H9 (cell line): ENCODE data around the gene PSMB1. TPM values are rescaled to one million over a fixed set of nuclear protein-coding genes. Genes with fewer than 3 reads are reported as not detected.

ENCODE experiments used
- DNase-seq: peaks from one replicate; pipeline ENCODE4 v3.0.0-alpha.2; 2017
- H2AFZ ChIP-seq: one replicate; pipeline ENCODE4 v1.6.1; 2013; ENCODE audit warnings: mild to moderate bottlenecking, low read length, control low read depth, moderate library complexity
- H2AK5ac ChIP-seq: 2 replicates; pipeline ENCODE4 v1.6.1; 2013; ENCODE audit warnings: low read length, control low read depth, mixed read lengths; ENCODE audit not compliant: insufficient read length
- H2BK120ac ChIP-seq: one replicate; pipeline ENCODE4 v1.6.1; 2013; ENCODE audit warnings: low read depth, mild to moderate bottlenecking, low read length, control low read depth, inconsistent platforms; ENCODE audit not compliant: poor library complexity, severe bottlenecking
- H2BK12ac ChIP-seq: 2 replicates; pipeline ENCODE4 v1.6.1; 2013; ENCODE audit warnings: low read length, control low read depth, mixed read lengths, low read depth; ENCODE audit not compliant: insufficient read length
- H2BK15ac ChIP-seq: 2 replicates; pipeline ENCODE4 v1.6.1; 2013; ENCODE audit warnings: low read depth, low read length, control low read depth
- H2BK20ac ChIP-seq: one replicate; pipeline ENCODE4 v1.6.1; 2013; ENCODE audit warnings: low read depth, mild to moderate bottlenecking, low read length, control low read depth, inconsistent platforms; ENCODE audit not compliant: poor library complexity, severe bottlenecking
- H2BK5ac ChIP-seq: 2 replicates; pipeline ENCODE4 v1.6.1; 2013; ENCODE audit warnings: low read length, control low read depth, mixed read lengths; ENCODE audit not compliant: insufficient read length
- H3K14ac ChIP-seq: 2 replicates; pipeline ENCODE4 v1.6.1; 2013; ENCODE audit warnings: low read length, control low read depth; ENCODE audit not compliant: insufficient read depth
- H3K18ac ChIP-seq: 2 replicates; pipeline ENCODE4 v1.6.1; 2013; ENCODE audit warnings: low read depth, mild to moderate bottlenecking, mixed read lengths, low read length, control low read depth; ENCODE audit not compliant: insufficient read length
- H3K23ac ChIP-seq: 2 replicates; pipeline ENCODE4 v1.6.1; 2013; ENCODE audit warnings: low read length, control low read depth, mixed read lengths, low read depth; ENCODE audit not compliant: insufficient read length
- H3K23me2 ChIP-seq: 2 replicates; pipeline ENCODE4 v1.6.1; 2013; ENCODE audit warnings: low read depth, mild to moderate bottlenecking, mixed read lengths, low read length, control low read depth; ENCODE audit not compliant: insufficient read length, poor library complexity, severe bottlenecking
- H3K27ac ChIP-seq: 2 replicates; pipeline ENCODE4 v1.5.1; 2013; ENCODE audit warnings: low read length, control low read depth, mixed read lengths, low read depth; ENCODE audit not compliant: insufficient read length
- H3K27me3 ChIP-seq: 2 replicates; pipeline ENCODE4 v1.6.1; 2013; ENCODE audit warnings: low read length, control low read depth, inconsistent platforms; ENCODE audit not compliant: insufficient read depth
- H3K4ac ChIP-seq: 2 replicates; pipeline ENCODE4 v1.6.1; 2013; ENCODE audit warnings: low read depth, mild to moderate bottlenecking, control low read depth, inconsistent platforms, low read length, moderate library complexity
- H3K4me1 ChIP-seq: 2 replicates; pipeline ENCODE4 v1.6.1; 2013; ENCODE audit warnings: low read length, control low read depth, inconsistent platforms; ENCODE audit not compliant: insufficient read depth
- H3K4me2 ChIP-seq: 2 replicates; pipeline ENCODE4 v1.6.1; 2013; ENCODE audit warnings: low read length, control low read depth, mixed read lengths; ENCODE audit not compliant: insufficient read length, insufficient read depth
- H3K56ac ChIP-seq: 2 replicates; pipeline ENCODE4 v1.6.1; 2013; ENCODE audit warnings: low read depth, mild to moderate bottlenecking, mixed read lengths, low read length, control low read depth; ENCODE audit not compliant: insufficient read length
- H3K79me1 ChIP-seq: 2 replicates; pipeline ENCODE4 v1.6.1; 2013; ENCODE audit warnings: low read depth, mild to moderate bottlenecking, moderate library complexity, low read length, control low read depth, inconsistent platforms; ENCODE audit not compliant: insufficient read depth, poor library complexity, severe bottlenecking
- H3K79me2 ChIP-seq: 2 replicates; pipeline ENCODE4 v1.6.1; 2013; ENCODE audit warnings: low read length, control low read depth, inconsistent platforms; ENCODE audit not compliant: insufficient read depth
- H3K9ac ChIP-seq: 2 replicates; pipeline ENCODE4 v1.6.1; 2013; ENCODE audit warnings: low read length, control low read depth, mixed read lengths; ENCODE audit not compliant: insufficient read length; ENCODE audit errors: extremely low read depth
- H3K9me3 ChIP-seq: one replicate; pipeline ENCODE4 v1.6.1; 2013; ENCODE audit warnings: low read depth, low read length, inconsistent platforms; ENCODE audit not compliant: control insufficient read depth
- H3T11ph ChIP-seq: one replicate; pipeline ENCODE4 v1.6.1; 2013; ENCODE audit warnings: mild to moderate bottlenecking, low read length, control low read depth, inconsistent platforms
- H4K20me1 ChIP-seq: one replicate; pipeline ENCODE4 v1.6.1; 2013; ENCODE audit not compliant: control insufficient read depth, insufficient read length, insufficient read depth
- H4K5ac ChIP-seq: 2 replicates; pipeline ENCODE4 v1.6.1; 2013; ENCODE audit warnings: low read depth, mild to moderate bottlenecking, mixed read lengths, low read length, control low read depth; ENCODE audit not compliant: insufficient read length
- H4K8ac ChIP-seq: replicated peaks from 2 replicates; pipeline ENCODE4 v1.6.1; 2013; ENCODE audit warnings: low read length, control low read depth, mixed read lengths, low read depth; ENCODE audit not compliant: insufficient read length
- H4K91ac ChIP-seq: 2 replicates; pipeline ENCODE4 v1.6.1; 2013; ENCODE audit warnings: low read depth, mild to moderate bottlenecking, moderate library complexity, mixed read lengths, low read length, control low read depth; ENCODE audit not compliant: insufficient read length
- H3K27ac Mint-ChIP-seq, 3 experiments: 2 replicates in 2 of 3; 3 replicates in 1 of 3; pipeline ENCODE4 v1.8.0; 2020 to 2021; ENCODE audit warnings: mixed read lengths in 3 of 3, mild to moderate bottlenecking in 1 of 3, moderate library complexity in 1 of 3
- H3K27me3 Mint-ChIP-seq: 2 replicates; pipeline ENCODE4 v1.8.0; 2021; ENCODE audit warnings: low read depth, mild to moderate bottlenecking, moderate library complexity, mixed read lengths
- H3K36me3 Mint-ChIP-seq, 3 experiments: 2 replicates in 2 of 3; 3 replicates in 1 of 3; pipeline ENCODE4 v1.8.0; 2020 to 2021; ENCODE audit warnings: low read depth in 3 of 3, mixed read lengths in 3 of 3; ENCODE audit not compliant: insufficient read depth in 1 of 3
- H3K4me1 Mint-ChIP-seq, 2 experiments: 2 replicates each; pipeline ENCODE4 v1.8.0; 2020; ENCODE audit warnings: mixed read lengths in 2 of 2
- H3K4me3 Mint-ChIP-seq, 2 experiments: 2 replicates in 1 of 2; 3 replicates in 1 of 2; pipeline ENCODE4 v1.8.0; 2020 to 2021; ENCODE audit warnings: mild to moderate bottlenecking in 2 of 2, mixed read lengths in 2 of 2, moderate library complexity in 1 of 2
- H3K9me3 Mint-ChIP-seq, 2 experiments: 2 replicates in 1 of 2; 3 replicates in 1 of 2; pipeline ENCODE4 v1.8.0; 2020; ENCODE audit warnings: mild to moderate bottlenecking in 2 of 2, mixed read lengths in 2 of 2, moderate library complexity in 1 of 2
- WGBS: extraction: QIAGEN DNeasy Blood & Tissue Kit; methylation state at CpG from one replicate; pipeline ENCODE4 v1.1.7; 2013; ENCODE audit warnings: missing lambda C conversion rate, low lambda C conversion rate, mixed read lengths; ENCODE audit not compliant: insufficient read length; ENCODE audit errors: extremely low coverage; 5-methylcytosine and 5-hydroxymethylcytosine counted together
- total RNA-seq: library from RNA; stranded (reverse); gene quantifications from 2 replicates; pipeline ENCODE4 v1.2.1, GENCODE V29; 2021
- TF ChIP-seq, protein P1 (sequence below): fragments of 200-600 bp; sonication (generic); conservative IDR thresholded peaks from 3 replicates; pipeline ENCODE4 v1.8.0; 2021; ENCODE audit warnings: antibody characterized with exemption, mild to moderate bottlenecking

Gene PSMB1
- total RNA-seq, 1 experiment from 2014 or later = 245 TPM

DNA sequence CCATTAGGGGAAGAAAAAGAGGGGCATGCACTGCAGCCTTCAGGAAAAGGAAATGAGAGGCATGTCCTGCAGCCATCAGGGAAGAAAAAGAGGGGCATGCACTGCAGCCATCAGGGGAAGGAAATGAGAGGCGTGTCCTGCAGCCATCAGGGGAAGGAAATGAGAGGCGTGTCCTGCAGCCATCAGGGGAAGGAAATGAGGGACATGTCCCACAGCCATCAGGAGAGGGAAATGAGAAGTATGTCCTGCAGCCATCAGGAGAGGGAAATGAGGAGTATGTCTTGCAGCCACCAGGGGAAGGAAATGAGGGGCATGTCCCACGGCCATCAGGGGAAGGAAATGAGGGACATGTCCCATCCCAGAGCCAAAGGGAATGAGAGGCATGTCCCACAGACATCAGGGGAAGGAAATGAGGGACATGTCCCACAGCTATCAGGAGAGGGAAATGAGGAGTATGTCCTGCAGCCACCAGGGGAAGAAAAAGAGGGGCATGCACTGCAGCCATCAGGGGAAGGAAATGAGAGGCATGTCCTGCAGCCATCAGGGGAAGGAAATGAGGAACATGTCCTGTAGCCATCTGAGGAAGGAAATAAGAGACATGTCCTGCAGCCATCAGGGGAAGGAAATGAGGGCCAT is 52.0 kb downstream of the PSMB1 start:
- TF ChIP-seq, protein P1, sequence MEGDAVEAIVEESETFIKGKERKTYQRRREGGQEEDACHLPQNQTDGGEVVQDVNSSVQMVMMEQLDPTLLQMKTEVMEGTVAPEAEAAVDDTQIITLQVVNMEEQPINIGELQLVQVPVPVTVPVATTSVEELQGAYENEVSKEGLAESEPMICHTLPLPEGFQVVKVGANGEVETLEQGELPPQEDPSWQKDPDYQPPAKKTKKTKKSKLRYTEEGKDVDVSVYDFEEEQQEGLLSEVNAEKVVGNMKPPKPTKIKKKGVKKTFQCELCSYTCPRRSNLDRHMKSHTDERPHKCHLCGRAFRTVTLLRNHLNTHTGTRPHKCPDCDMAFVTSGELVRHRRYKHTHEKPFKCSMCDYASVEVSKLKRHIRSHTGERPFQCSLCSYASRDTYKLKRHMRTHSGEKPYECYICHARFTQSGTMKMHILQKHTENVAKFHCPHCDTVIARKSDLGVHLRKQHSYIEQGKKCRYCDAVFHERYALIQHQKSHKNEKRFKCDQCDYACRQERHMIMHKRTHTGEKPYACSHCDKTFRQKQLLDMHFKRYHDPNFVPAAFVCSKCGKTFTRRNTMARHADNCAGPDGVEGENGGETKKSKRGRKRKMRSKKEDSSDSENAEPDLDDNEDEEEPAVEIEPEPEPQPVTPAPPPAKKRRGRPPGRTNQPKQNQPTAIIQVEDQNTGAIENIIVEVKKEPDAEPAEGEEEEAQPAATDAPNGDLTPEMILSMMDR = no peak

More for the DNA sequence above, 52.0 kb downstream of the PSMB1 start:
- H3K23me2 ChIP-seq = no peaks in the 10 kb centered on the region
- H3K4ac ChIP-seq = no peak overlapping the region
- H2BK12ac ChIP-seq = no peak overlapping the region
- no peak overlapping the region for H3K4me2 ChIP-seq
- Mint-ChIP-seq H3K4me1 (peaks cover 22 to 26% of the 10 kb centered on the region in 2 experiments), H3K36me3 (peaks cover 1 to 22% (median 13%) of the 10 kb centered on the region in 3 experiments; a peak in 6 of 7 replicates), H3K4me3 (no peak overlapping the region; a peak in 1 of 5 replicates), H3K27ac (no peak overlapping the region), H3K27me3 (peaks cover 48% of the 10 kb centered on the region), H3K9me3 (peaks cover 23 to 28% of the 10 kb centered on the region in 2 experiments)
- no peaks in the 10 kb centered on the region for H3K79me1 ChIP-seq
- no peak overlapping the region for H4K91ac ChIP-seq
- no peaks in the 10 kb centered on the region for H4K20me1 ChIP-seq
- no peak overlapping the region for H4K8ac ChIP-seq
- H2BK15ac ChIP-seq = no peak overlapping the region
- no peak overlapping the region for H3K14ac ChIP-seq
- no peak overlapping the region for H3T11ph ChIP-seq
- no peak overlapping the region for H3K9ac ChIP-seq
- H2AFZ ChIP-seq = no peak overlapping the region
- no peak overlapping the region for H3K27ac ChIP-seq
- no peaks in the 10 kb centered on the region for H3K9me3 ChIP-seq
- H3K18ac ChIP-seq = no peak overlapping the region
- no peak overlapping the region for H2BK20ac ChIP-seq
- H3K27me3 ChIP-seq = no peaks in the 10 kb centered on the region; the same call in 1 of the 2 replicates
- no peak overlapping the region for H2BK5ac ChIP-seq
- no peaks in the 10 kb centered on the region for H3K4me1 ChIP-seq
- no peak overlapping the region for H3K23ac ChIP-seq
- no peak overlapping the region for H2AK5ac ChIP-seq
- no peak overlapping the region for H4K5ac ChIP-seq
- DNase-seq = no peak
- no peaks in the 10 kb centered on the region for H3K79me2 ChIP-seq
- WGBS = no CpG with 5 or more reads among the region's 3 CpGs
- no peak overlapping the region for H2BK120ac ChIP-seq
- no peak overlapping the region for H3K56ac ChIP-seq
